ENCODE results near the gene SLC19A1. TPM values are rescaled to one million over a fixed set of nuclear protein-coding genes. Genes with fewer than 3 reads are reported as not detected.

SLC19A1 gene
- total RNA-seq, 2 donors from 2014 or later, result 4.7 to 6.1 TPM

DNA sequence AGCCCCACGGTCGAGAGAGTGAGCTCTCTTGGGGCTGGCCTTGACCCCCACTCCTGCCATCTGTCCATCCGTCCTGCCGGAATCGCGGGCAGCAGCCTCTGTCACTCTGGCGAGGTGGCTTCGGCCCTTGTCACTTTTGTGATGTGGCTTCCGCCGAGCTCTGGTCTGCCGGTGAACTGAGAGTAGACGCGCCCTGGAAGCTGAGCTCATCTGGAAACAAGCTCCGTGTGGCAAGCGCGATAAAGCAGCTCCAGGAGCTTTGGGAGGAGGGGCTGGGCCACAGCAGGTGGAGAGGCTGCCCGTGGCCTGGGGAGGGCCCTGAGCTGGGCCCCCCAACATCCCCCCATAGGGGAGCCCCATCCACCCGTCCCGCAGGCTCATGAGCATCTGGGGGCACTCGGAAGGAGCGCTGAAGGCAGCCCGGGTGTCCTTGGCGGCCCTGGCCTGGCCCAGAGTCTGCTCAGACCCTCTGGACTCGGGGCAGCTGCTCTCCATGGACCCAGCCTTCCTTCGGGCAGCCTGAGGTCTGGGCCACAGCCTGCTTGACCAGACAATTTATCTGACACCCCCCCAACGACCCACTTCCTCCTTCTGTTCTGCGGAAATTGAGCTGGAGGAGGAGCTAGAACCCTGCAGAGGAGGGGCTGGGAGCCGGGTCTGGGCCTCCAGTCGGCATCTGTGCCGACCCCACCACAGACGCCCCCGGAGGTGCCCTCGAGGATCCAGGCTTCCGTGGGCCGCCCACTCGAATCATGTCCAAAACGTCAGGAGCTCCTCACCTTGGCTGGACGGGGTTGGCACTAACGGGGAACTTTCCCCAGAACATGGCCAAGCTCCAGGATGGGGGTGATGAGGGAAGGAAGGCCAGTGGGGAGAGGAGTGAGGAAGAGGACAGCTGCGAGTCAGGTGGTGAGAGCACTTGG, 59.1 kb downstream of the SLC19A1 start:
- no peaks in the 10 kb centered on the region for H3K9me3 ChIP-seq
- ATAC-seq (ENCODE audit: insufficient number of reproducible peaks, low FRiP score, low read depth), result no peak
- H3K27me3 ChIP-seq (replicated peaks; ENCODE audit: insufficient read depth), result no peaks in the 10 kb centered on the region
- no peak for DNase-seq (ENCODE audit: low spot score)
- H3K27ac ChIP-seq, result no peak overlapping the region
- H3K36me3 ChIP-seq, result peaks cover 62% of the 10 kb centered on the region
- H3K4me1 ChIP-seq (ENCODE audit: control insufficient read depth in 1 of 2, low read depth in 2 of 2), result no peaks in the 10 kb centered on the region
- no peak for TF ChIP-seq CTCF (IDR thresholded peaks at IDR 0.05)
- H3K4me3 ChIP-seq, result peak overlapping the region; percentile 20

DNA sequence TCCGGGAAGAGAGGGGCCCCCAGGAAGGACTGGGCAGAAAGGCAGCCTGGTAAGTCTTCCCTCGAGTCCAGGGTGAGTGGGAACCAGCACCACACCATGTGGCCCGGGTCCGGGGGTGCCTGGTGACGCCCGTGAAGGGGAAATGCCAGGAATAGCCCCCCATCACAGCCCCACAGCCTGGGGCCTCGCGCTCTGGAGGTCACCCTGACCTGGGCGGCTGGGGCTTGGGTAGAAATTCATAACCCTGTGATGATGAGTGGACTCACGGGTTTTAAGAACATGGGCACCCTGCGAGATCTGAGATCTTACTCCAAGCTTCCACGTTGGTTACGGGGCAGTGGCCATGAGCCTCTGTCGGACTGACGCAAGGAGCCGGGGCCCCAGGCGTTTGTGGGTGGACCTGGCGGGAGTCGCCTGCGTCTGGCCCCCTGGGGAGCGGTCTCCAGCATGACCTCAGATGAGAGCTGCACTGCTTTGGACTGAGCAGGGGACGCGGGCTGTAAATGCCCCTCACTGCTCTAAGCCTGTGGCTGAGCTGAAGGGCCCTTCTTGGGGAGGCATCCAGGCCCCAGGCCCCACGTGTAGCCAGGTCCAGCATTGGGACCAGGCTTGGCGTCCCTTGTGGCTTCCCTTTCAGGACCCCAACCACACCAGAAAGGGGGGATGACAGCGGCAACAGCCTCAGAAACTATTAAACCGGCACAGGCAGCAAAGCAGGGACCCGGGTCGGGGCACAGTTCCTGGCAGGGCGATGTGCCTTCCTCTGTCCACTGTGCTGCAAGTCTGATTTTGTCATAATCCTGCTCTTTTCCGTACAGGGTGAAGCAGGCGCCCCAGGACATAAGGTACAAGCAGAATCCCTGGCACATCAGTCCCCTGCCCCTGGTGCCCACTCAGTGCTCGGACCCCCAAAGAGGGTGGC, 60.0 kb downstream of the SLC19A1 start:
- Histone ChIP-seq H3K4me1 (ENCODE audit: control insufficient read depth in 1 of 2, low read depth in 2 of 2) (peaks cover 0 to 5% of the 10 kb centered on the region in 2 donors), H3K27ac (no peak overlapping the region), H3K9me3 (no peaks in the 10 kb centered on the region), H3K36me3 (peaks cover 58% of the 10 kb centered on the region), H3K27me3 (replicated peaks; ENCODE audit: insufficient read depth) (no peaks in the 10 kb centered on the region), H3K4me3 (no peak overlapping the region)
- DNase-seq (ENCODE audit: low spot score), result no peak
- no peak for ATAC-seq (ENCODE audit: insufficient number of reproducible peaks, low FRiP score, low read depth)
- TF ChIP-seq CTCF (IDR thresholded peaks at IDR 0.05), result no peak

GRCh38 chr21:45481566-45481965, 60.7 kb downstream of the SLC19A1 start:
- Histone ChIP-seq H3K4me1 (ENCODE audit: control insufficient read depth in 1 of 2, low read depth in 2 of 2) (peaks cover 0 to 5% of the 10 kb centered on the region in 2 donors), H3K27me3 (replicated peaks; ENCODE audit: insufficient read depth) (no peaks in the 10 kb centered on the region), H3K4me3 (no peak overlapping the region), H3K36me3 (peaks cover 58% of the 10 kb centered on the region), H3K9me3 (no peaks in the 10 kb centered on the region), H3K27ac (no peak overlapping the region)
- ATAC-seq (ENCODE audit: insufficient number of reproducible peaks, low FRiP score, low read depth), result no peak
- TF ChIP-seq CTCF (IDR thresholded peaks at IDR 0.05), result no peak
- no peak for DNase-seq (ENCODE audit: low spot score)

DNA sequence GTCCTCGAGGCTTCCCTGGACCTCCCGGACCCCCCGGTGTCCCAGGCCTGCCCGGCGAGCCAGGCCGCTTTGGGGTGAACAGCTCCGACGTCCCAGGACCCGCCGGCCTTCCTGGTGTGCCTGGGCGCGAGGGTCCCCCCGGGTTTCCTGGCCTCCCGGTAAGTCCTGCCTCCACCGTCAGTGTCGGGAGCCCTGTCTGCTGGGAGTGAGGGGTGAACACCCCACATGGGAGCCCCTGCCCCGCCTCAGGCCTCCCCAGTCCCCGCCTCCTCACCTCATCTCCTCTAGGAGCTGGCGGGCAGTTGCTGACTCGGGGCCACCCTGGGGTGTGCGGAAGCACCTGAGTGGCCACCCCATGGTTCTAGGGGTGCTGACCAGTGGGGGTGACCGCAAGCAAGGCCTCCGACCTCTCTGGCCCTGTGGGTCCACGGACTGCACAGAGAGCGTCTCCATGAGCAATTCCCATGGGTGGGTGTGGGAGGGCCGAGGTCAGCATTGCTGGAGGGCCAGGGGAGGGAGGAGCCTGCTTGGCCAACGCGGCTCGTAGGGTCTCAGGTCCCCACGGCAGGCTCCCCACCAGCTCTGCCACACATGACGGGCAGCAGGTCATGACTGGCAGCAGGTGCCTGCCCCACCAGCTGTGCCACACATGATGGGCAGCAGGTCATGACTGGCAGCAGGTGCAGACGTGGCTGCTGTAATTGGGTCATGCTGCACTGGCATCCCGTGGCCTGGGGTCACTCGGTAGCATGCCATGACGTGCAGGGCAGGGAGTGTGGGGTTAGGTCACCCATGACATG, 61.3 kb downstream of the SLC19A1 start:
- Histone ChIP-seq H3K36me3 (peaks cover 58% of the 10 kb centered on the region), H3K4me1 (ENCODE audit: control insufficient read depth in 1 of 2, low read depth in 2 of 2) (peaks cover 0 to 5% of the 10 kb centered on the region in 2 donors), H3K9me3 (no peaks in the 10 kb centered on the region), H3K27me3 (replicated peaks; ENCODE audit: insufficient read depth) (no peaks in the 10 kb centered on the region), H3K4me3 (no peak overlapping the region), H3K27ac (no peak overlapping the region)
- ATAC-seq (ENCODE audit: insufficient number of reproducible peaks, low FRiP score, low read depth), result no peak
- TF ChIP-seq CTCF (IDR thresholded peaks at IDR 0.05), result no peak
- DNase-seq (ENCODE audit: low spot score), result no peak
